GM23248 (cell line): ENCODE results near the gene GP1BA.

ENCODE experiments used
- EZH2 ChIP-seq: fragments of 200-600 bp; sonication (generic); IDR thresholded peaks from 2 replicates; pipeline ENCODE4 v1.6.1; 2018; ENCODE audit warnings: antibody characterized with exemption, mild to moderate bottlenecking; ENCODE audit not compliant: insufficient read depth, poor library complexity, severe bottlenecking
- EZH2phosphoT487 ChIP-seq: fragments of 200-600 bp; sonication (generic); IDR thresholded peaks from 2 replicates; pipeline ENCODE4 v1.6.1; 2018; ENCODE audit warnings: antibody characterized with exemption, moderate library complexity, mild to moderate bottlenecking, low read depth; ENCODE audit not compliant: insufficient read depth

DNA sequence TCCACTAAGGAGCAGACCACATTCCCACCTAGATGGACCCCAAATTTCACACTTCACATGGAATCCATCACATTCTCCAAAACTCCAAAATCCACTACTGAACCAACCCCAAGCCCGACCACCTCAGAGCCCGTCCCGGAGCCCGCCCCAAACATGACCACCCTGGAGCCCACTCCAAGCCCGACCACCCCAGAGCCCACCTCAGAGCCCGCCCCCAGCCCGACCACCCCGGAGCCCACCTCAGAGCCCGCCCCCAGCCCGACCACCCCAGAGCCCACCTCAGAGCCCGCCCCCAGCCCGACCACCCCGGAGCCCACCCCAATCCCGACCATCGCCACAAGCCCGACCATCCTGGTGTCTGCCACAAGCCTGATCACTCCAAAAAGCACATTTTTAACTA is 1.6 kb downstream of the GP1BA start:
- TF ChIP-seq EZH2phosphoT487 = no peak
- no peak for TF ChIP-seq EZH2
